Dermis blood vessel endothelial cell (primary cell): ENCODE measurements around the gene ZNF366. TPM values are rescaled to one million over a fixed set of nuclear protein-coding genes. Genes with fewer than 3 reads are reported as not detected.

Source experiments
- DNase-seq: peaks from one replicate; pipeline ENCODE4 v3.0.0; 2010
- total RNA-seq: library from RNA; depleted of rRNA; stranded (reverse); fragments of >200 nt; gene quantifications from 2 replicates; pipeline ENCODE4 v1.2.3, GENCODE V29; 2014

Gene ZNF366, protein sequence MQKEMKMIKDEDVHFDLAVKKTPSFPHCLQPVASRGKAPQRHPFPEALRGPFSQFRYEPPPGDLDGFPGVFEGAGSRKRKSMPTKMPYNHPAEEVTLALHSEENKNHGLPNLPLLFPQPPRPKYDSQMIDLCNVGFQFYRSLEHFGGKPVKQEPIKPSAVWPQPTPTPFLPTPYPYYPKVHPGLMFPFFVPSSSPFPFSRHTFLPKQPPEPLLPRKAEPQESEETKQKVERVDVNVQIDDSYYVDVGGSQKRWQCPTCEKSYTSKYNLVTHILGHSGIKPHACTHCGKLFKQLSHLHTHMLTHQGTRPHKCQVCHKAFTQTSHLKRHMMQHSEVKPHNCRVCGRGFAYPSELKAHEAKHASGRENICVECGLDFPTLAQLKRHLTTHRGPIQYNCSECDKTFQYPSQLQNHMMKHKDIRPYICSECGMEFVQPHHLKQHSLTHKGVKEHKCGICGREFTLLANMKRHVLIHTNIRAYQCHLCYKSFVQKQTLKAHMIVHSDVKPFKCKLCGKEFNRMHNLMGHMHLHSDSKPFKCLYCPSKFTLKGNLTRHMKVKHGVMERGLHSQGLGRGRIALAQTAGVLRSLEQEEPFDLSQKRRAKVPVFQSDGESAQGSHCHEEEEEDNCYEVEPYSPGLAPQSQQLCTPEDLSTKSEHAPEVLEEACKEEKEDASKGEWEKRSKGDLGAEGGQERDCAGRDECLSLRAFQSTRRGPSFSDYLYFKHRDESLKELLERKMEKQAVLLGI
- total RNA-seq: 13.3 and 17.0 TPM in 2 replicates

DNA sequence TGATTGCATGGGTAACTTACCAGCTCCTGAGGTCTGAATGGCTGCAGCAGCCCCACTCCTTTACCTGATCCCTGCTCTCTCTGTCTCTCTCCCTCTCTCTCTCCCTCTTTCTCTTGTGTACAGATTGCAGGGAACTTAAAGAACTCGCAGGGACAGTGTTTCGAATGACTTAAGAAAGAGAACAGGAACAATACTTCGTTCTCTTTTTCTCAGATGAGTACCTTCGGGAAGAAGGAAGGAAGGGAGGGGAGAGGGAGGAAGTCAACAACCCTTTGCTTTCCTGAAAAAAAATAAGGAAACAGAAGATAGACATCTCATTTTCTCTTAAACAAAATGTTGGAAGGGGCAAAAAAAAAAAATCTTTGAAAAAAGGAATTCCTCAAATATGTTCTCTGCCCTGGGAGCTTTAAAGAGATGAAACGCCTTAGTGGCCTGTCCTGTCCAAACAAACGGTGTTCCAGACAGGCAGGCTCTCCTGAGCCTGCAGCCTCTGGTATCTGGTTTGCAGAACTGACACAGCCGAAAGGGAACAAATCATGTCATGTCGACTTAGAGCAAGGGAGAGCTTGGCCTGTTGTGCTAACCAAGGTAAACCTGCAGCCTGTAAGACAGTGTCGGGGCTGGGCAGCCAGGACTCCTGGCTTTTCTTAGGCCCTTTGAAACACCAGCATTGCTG is at the start of gene ZNF366:
Gene ZNF366, minus strand, starts transcription at position 180 of the 676 bp plus-strand sequence. CDS start 45,914 bp downstream, outside the sequence.
- peak; percentile 47 for DNase-seq

DNA sequence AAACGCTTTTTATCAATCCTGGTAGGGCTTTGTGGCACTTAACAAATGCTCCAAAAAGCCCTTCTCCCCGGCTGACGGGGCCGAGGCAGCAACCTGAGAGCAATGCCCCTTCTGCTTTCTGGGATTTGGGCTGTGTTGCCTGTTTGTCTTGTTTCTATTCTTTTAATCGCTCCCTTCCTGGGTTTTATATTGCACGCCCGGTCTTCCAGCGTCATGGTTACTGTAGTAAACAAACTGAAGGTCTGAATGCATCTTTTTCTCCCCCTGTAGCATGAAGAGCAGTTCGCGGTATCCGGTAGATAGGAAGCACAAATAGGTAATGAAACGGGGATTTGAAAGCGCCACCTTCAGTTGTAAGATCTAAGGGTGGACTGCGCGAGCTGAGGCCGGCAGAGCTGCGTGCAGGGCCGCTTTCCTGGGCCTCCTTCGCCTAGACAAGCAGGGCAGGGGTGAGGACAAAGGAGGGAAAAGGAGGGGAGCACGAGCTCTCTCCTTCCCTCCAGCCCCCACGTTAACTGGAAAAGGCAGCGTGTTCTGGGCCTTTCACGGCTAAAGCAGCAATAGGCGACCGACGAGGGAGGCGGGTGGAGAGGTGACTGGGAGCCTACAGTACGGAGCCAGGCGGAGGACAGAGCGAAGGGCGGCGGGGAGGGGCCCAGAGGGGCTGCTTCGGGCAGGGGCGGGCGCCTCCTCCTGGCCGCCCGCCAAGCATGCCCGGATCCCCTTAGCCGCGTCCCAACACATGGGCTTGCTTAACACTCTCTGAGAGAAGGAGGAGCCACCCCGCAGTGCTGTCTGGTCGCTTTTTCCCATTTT is 49.3 kb upstream of the ZNF366 start:
- DNase-seq: peak; percentile 83

DNA sequence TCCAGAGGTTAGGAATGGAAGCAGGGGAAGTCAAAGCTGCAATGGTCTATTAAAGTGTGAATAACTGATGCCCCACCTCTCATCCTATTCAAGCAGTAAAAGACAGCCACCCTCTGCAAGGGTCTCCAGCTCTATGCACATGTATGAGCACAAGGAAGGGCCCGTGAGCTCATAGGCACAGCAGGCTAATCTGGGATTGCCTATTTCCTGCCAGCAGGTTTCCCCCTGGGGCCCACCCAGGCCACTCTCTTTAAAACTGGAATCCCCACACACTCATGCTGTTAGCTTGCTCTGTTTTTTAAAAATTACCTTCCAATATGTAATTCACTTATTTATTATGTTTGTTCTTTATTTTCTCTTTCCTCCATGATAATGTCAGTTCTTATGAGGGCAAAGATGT is 48.7 kb upstream of the ZNF366 start:
- DNase-seq: peak; percentile 41

GRCh38 chr5:72554897-72555296 is 47.7 kb upstream of the ZNF366 start:
- no peak for DNase-seq

DNA sequence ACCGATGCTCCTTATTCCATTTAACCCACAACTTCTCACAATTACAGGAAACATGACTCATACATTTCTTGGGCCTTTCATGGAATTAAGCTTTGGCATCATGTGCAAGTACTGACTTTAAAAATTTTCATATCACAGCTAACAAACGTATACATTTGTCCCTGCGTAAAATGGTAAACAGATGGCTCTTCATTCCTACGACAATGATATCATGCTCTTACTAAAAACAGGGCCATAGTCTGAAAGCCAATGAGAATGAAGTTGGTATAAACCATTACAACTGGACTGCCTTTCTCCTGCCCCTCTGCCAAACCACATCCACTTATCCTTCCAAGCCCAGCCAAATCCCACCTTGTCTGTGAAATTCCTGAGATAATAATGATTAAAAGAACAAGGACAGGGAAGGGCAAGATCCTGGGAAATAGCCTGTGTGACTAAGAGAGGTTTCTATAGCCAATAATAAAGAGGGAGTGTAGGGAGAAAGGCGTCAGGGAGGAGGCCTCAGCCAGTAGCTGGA is 44.9 kb upstream of the ZNF366 start:
- peak; percentile 93 for DNase-seq

DNA sequence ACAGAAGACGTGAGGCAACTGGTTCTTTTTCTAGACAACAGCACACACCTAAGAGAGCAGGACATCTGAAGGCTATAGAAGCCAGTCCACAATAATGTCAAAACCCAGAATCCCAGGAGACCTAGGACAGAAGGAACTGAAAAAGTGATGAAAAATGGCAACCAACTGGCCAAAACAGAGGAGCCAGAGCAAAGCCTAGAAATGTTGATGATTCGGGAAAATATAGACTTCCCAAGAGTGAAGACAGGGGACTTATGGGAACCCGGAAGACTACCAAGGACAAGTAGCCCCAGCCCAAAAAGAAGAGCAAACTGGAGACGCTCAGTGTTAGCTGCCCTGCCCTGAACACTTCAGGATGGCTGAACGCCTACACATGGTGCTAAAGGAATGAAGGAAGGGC is 43.4 kb upstream of the ZNF366 start:
- DNase-seq: no peak

GRCh38 chr5:72543811-72544210 is 36.6 kb upstream of the ZNF366 start:
- DNase-seq: no peak

- DNase-seq: no peak
Measured at GRCh38 chr5:72543365-72543764, 36.2 kb upstream of the ZNF366 start.

DNA sequence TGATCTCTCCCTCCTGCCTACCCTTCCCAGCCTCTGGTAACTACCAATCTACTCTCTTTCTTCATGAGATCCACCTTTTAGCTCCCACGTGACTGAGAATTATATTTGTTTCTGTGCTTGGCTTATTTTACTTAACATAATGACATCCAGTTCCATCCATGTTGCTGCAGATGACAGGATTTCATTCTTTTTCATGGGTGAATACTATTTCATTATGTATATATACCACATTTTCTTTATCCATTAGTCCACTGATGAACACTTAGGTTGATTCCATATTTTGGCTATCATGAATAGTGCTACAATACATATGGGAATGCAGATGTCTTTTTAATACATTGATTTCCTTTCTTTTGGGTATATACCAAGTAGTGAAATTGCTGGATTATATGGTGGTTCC is 35.5 kb upstream of the ZNF366 start:
- no peak for DNase-seq

DNA sequence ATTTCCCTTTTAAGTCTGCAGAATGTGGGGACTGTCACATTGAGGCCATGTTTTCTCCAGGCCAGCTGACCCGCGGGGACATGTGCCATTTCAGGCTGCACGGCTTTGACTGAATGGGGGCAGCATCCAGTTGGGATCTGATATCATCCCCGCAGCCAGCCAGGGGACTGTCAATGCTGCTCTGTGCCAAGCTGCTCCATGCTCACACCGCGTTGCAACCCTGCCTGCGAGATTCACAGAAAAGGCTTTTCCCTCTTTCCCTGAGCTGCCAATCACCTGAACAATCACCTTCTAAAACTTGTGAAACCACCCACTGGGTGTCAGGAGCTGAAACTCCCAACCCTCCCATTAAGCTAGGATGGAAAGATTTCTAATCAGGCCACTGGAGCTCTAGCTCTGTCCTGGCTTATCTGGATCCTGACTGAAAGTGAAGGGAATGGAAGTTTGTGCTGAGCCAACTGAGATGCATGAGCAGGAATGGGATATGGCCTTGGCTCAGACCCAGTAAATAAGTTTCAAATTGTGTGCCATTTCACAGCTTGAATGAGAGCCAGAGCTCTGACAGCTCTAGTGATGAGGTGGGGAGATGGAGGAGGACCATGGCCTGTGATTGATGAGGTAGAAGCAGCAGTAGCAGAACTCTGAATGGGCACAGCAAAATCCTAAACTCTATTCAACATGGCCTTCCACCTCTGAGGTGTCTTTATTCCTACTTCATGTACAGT is 34.5 kb upstream of the ZNF366 start:
- DNase-seq: no peak

DNA sequence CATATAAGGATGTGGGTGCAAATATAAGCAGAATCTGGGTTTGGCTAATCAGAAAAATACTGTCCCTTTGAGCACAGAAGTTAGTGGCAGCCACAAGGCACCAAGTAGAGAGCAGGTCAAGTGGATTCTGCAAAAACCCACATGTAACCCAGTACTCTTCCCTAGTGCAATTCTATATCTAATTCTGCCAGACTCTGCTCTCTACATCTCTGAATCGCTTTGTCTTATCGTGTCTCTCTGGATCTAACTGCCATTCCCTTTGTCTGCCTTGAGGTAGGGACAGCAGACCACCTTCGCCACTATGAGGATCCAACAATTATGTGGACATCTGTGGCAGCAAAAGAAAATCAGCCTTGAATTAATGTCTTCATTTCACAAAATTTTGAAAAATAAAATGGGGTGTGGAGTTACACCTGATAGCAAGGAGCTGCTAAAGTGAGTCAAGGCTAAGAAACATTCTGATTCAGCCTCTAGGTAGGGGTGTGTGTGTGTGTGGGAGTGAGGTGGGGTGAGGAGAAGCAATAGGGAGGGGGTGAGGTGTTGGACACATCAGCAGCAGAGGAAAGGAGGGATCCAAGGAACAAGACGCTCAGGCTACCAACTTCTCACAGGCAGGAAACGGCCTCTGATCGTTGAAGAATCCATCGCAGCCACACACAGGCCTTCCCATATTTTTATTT is 33.7 kb upstream of the ZNF366 start:
- DNase-seq: no peak

GRCh38 chr5:72539726-72540125 is 32.5 kb upstream of the ZNF366 start:
- no peak for DNase-seq

DNA sequence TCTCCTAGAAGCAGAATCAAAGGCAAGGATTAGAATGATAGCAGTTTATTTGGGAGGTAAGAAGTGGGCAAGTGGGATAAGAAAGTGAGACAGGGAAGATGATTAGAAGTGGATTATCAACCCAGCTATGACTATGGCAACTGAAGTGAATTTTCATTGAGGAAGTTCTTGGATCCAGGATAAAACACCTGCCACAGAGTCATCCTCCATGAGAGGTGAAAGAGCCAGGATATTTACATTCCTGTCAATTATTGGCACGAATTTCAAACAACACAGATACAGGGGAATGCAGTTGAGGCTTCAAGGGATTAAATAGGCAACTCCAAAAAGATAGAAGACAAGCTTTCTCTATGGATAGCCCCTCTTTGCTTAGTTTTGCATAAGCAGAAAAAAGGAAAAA is 31.8 kb upstream of the ZNF366 start:
- no peak for DNase-seq

GRCh38 chr5:72537166-72537565 is 30.0 kb upstream of the ZNF366 start:
- DNase-seq: no peak

DNA sequence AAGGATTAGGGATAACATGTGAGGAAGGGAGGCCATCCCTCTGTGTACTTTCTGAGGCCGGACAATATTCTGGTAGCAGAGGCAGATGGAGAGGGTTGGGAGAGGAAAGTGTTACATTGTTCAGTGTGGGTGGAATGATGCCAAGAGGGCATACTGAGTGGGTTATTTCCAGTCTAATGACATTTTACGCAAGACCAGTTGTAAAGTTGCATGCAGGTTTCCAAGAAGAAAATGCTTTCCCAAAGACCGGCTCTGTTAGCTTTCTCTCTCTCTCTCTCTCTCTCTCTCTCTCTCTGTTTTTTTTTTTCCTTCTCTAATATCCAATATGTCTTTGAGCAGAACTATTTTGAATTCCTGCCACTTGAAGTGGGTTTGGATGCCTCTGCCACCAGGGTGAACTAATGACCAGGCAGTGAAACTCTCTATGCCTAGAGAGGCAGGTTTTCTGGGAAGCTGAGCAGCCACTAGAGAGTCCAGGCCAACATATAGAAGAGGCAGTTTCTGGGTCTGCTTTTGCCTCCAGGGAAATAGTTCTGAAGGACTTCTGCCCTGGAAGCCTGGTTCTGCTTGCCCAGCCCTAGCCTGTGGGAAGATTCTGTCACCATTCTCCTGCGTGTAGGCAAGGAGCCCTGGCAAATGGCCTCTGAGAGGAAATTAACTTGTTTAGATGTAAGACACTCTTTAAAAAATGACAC is 24.4 kb upstream of the ZNF366 start:
- DNase-seq: peak; percentile 49

DNA sequence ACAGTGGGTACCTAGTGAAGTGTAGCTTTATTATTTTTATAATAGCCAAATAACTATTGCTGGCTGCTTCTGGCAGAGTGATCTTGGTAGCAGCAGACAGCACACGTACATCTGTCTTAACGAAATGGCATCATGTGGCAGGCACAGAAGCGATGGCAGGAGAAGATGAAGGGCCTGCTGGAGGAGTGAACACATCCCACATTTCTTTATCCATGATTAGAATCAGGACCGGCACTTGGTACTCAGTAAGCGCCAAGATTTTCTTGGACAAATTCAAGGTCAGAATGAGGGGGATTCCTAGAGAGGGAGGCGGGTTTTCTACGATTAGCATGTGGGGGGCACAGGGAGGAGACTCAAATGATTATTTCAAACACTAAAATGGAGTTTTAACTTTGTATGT is 23.0 kb upstream of the ZNF366 start:
- no peak for DNase-seq

DNA sequence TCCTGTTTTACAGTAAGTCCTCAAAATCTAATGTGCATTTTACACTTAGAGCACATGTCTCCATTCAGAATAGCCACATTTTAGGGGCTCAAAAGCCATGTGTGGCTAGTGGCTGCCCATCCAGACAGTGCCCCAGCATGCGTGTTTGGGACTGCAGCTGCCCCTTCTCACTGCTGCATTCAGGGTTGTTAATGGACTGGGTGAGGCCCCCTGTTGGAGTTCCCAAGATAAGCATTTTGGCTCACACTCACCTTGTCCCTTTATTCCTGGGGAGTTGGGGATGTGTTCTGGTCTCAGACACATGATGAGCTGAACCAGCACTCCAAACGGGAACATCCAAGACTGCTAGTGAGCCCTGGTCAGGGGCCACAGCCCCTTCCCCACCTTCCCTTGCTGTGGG is 22.2 kb upstream of the ZNF366 start:
- no peak for DNase-seq

DNA sequence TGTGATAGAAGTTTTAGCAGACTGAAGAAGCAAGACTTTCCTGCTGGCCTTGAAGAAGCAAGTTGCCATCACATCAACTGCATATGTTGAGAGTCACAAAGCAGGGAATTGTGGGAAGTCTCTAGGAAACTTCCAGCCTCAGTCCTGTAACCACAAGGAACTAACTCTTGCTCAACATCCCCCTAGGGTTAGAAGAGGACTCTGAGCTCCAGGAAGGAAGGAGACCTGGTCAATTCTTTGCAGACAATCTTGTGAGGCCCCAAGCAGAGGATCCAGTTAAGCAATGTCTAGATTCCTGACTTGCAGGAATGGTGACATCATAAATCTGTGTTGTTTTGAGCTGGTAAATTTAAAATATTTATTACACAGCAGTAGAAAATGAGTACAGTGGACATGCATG is 18.6 kb upstream of the ZNF366 start:
- DNase-seq: no peak

- DNase-seq: peak; percentile 94
Measured at GRCh38 chr5:72523960-72524582, 16.9 kb upstream of the ZNF366 start.

GRCh38 chr5:72522607-72523006 is 15.4 kb upstream of the ZNF366 start:
- DNase-seq: no peak
